ENCODE measurements around the gene TRIP12. TPM values are rescaled to one million over a fixed set of nuclear protein-coding genes. Genes with fewer than 3 reads are reported as not detected.
A peak's percentile ranks its signal among the peaks of the same experiment; 100 is the strongest.
"Not testable (repeated sequence)": the region's sequence is repeated elsewhere in the genome, so short reads cannot be mapped to it uniquely, and the experiment has no call there.

Gene TRIP12
- total RNA-seq, 2 experiments from 2014 or later: 232 to 296 TPM

- Mint-ChIP-seq H3K4me1 (peaks cover 25% of the 10 kb centered on the region), H3K36me3 (ENCODE audit: low read depth) (peaks cover 46% of the 10 kb centered on the region), H3K9me3 (no peaks in the 10 kb centered on the region), H3K27me3 (no peaks in the 10 kb centered on the region), H3K4me3 (no peak overlapping the region), H3K27ac (no peak overlapping the region)
- CTCF ChIA-PET: interaction anchor here (0.7 kb wide), 1 partner anchor 15 kb away, joined by 4 read pairs; no protein-coding TSS in a partner anchor
- no peak for DNase-seq
- POLR2A ChIA-PET: no interaction called here
Observed at GRCh38 chr2:229857634-229858033, 64.2 kb downstream of the TRIP12 start.

GRCh38 chr2:229856413-229856812, 65.4 kb downstream of the TRIP12 start:
- Mint-ChIP-seq H3K27ac (no peak overlapping the region), H3K9me3 (no peaks in the 10 kb centered on the region), H3K4me1 (peaks cover 33% of the 10 kb centered on the region), H3K36me3 (ENCODE audit: low read depth) (peaks cover 53% of the 10 kb centered on the region), H3K4me3 (no peak overlapping the region), H3K27me3 (no peaks in the 10 kb centered on the region)
- ChIA-PET POLR2A (no interaction called here), CTCF (interaction anchor here (0.7 kb wide), 1 partner anchor 49 kb away, joined by 3 read pairs; no protein-coding TSS in a partner anchor)
- DNase-seq: no peak

- Mint-ChIP-seq H3K4me1 (peaks cover 39% of the 10 kb centered on the region), H3K27me3 (no peaks in the 10 kb centered on the region), H3K36me3 (ENCODE audit: low read depth) (peaks cover 58% of the 10 kb centered on the region), H3K4me3 (no peak overlapping the region), H3K27ac (no peak overlapping the region), H3K9me3 (no peaks in the 10 kb centered on the region)
- POLR2A ChIA-PET: no interaction called here
- CTCF ChIA-PET: interaction anchor here (0.9 to 1.6 kb wide), 2 partner anchors 12 to 23 kb away, joined by 4 to 5 read pairs; no protein-coding TSS in a partner anchor
- no peak for DNase-seq
Observed at GRCh38 chr2:229855116-229855515, 66.7 kb downstream of the TRIP12 start.

GRCh38 chr2:229852565-229852964, 69.2 kb downstream of the TRIP12 start:
- H3K4me3 Mint-ChIP-seq: no peak overlapping the region
- ChIA-PET CTCF (interaction anchor here (0.9 to 1.2 kb wide), 3 partner anchors 14 to 22 kb away, joined by 3 to 4 read pairs (median 3); no protein-coding TSS in a partner anchor), POLR2A (interaction anchor here (0.8 kb wide), 1 partner anchor 12 kb away, joined by 4 read pairs; no protein-coding TSS in a partner anchor)
- H3K27ac Mint-ChIP-seq: peak overlapping the region; percentile 60
- no peaks in the 10 kb centered on the region for H3K9me3 Mint-ChIP-seq
- H3K4me1 Mint-ChIP-seq: peaks cover 55% of the 10 kb centered on the region
- H3K36me3 Mint-ChIP-seq (ENCODE audit: low read depth): peaks cover 52% of the 10 kb centered on the region
- H3K27me3 Mint-ChIP-seq: no peaks in the 10 kb centered on the region
- DNase-seq: peak; percentile 55

DNA sequence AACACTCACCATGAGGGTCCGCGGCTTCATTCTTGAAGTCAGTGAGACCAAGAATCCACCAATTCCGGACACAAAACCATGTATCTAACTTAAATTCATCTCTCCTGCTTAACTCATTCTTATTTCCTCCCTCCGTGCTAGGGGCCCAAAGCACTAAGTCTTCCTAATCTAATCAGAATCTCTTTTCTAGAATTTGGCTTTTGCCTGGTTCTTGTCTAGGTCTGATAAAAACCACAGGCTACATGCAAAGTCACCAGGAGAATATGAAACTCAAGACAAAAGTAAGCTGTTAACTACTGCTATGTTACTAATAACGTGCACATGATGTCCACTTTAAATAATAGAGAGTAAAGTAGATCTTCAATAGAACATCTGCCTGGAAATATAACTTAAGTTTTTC, 69.9 kb downstream of the TRIP12 start:
- Mint-ChIP-seq H3K36me3 (ENCODE audit: low read depth) (peaks cover 55% of the 10 kb centered on the region), H3K4me1 (peaks cover 55% of the 10 kb centered on the region), H3K9me3 (no peaks in the 10 kb centered on the region), H3K27me3 (no peaks in the 10 kb centered on the region), H3K27ac (peak overlapping the region; percentile 77), H3K4me3 (no peak overlapping the region)
- CTCF ChIA-PET: interaction anchor here (0.9 to 1.6 kb wide), 4 partner anchors 13 to 22 kb away, joined by 3 to 4 read pairs (median 3); no protein-coding TSS in a partner anchor
- POLR2A ChIA-PET: interaction anchor here (0.8 kb wide), 1 partner anchor 12 kb away, joined by 4 read pairs; no protein-coding TSS in a partner anchor
- no peak for DNase-seq

DNA sequence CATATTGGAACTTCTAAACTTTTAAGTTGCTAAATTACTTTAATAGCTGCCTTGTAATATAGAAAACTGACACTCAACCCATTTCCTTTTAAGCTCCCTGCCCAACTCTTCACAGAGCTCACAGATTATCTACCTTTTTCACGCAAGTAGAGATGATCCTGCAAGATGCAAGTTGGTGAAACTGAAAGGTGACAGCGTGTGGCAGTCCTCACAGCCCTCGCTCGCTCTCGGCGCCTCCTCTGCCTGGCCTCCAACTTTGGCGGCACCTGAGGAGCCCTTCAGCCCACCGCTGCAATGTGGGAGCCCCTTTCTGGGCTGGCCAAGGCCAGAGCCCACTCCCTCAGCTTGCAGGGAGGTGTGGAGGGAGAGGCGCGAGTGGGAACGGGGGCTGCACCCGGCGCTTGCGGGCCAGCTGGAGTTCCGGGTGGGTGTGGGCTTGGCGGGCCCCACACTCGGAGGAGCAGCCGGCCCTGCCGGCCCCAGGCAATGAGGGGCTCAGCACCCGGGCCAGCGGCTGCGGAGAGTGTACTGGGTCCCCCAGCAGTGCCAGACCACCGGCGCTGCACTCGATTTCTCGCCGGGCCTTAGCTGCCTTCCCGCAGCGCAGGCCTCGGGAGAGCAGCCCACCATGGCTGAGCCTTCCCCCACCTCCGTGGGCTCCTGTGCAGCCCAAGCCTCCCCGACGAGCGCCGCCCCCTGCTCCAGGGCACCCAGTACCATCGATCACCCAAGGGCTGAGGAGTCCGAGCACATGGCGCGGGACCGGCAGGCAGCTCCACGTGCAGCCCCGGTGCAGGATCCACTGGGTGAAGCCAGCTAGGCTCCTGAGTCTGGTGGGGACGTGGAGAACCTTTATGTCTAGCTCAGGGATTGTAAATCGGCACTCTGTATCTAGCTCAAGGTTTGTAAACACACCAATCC, 71.2 kb downstream of the TRIP12 start:
- peak overlapping the region; percentile 61 for H3K27ac Mint-ChIP-seq

DNA sequence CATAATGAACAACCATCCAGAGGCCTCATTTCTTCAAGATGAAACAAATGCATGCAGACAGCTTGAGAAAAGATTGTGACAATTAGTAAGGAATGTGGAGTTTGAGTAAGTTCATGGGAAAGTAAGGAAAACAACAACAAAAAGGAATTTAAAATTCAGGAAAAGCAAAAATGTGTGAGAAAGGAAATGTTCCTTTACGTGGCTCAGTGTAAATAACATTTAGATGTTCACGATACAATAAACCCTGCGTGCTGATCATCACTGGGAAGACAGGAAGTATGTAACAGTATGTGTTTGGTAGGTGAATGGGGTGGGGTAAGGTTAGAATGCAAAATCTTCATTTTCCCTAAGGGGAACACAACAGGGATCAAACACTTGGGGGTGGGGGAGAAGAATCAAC, 72.7 kb downstream of the TRIP12 start:
- no peaks in the 10 kb centered on the region for H3K9me3 Mint-ChIP-seq
- peak overlapping the region; percentile 72 for H3K27ac Mint-ChIP-seq
- peaks cover 56% of the 10 kb centered on the region for H3K4me1 Mint-ChIP-seq
- DNase-seq: no peak
- H3K4me3 Mint-ChIP-seq: no peak overlapping the region
- H3K36me3 Mint-ChIP-seq (ENCODE audit: low read depth): peaks cover 51% of the 10 kb centered on the region
- H3K27me3 Mint-ChIP-seq: no peaks in the 10 kb centered on the region
- CTCF ChIA-PET: interaction anchor here (1.2 kb wide), 1 partner anchor 27 kb away, joined by 3 read pairs; no protein-coding TSS in a partner anchor
- POLR2A ChIA-PET: no interaction called here

More for the DNA sequence above, 71.2 kb downstream of the TRIP12 start:
- Mint-ChIP-seq H3K36me3 (ENCODE audit: low read depth) (peaks cover 51% of the 10 kb centered on the region), H3K4me1 (peaks cover 54% of the 10 kb centered on the region)
- DNase-seq, H3K4me3 Mint-ChIP-seq, POLR2A ChIA-PET, H3K27me3 Mint-ChIP-seq, H3K9me3 Mint-ChIP-seq: not testable (repeated sequence)
- CTCF ChIA-PET: interaction anchor here (1.6 kb wide), 1 partner anchor 14 kb away, joined by 3 read pairs; no protein-coding TSS in a partner anchor

DNA sequence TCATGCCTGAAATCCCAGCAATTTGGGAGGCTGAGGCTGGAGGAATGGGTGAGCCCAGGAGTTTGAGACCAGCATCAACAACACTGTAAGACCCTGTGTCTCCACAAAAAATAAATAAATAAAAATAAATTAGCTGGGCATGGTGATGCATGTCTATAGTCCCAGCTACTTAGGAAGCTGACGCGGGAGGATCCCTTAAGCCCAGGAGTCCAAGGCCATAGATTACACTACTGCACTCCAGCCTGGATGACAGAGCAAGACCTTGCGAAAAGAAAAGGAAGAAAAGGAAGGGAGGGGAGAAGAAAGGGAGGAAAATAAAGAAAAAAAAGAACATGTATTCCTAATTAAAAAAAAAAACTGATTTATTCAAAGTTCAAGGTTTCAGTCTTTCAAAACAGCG, 78.2 kb downstream of the TRIP12 start:
- ChIA-PET CTCF (no interaction called here), POLR2A (interaction anchor here (0.6 kb wide), 1 partner anchor 751 kb away, joined by 3 read pairs; no protein-coding TSS in a partner anchor)
- Mint-ChIP-seq H3K36me3 (ENCODE audit: low read depth) (peaks cover 46% of the 10 kb centered on the region), H3K27ac (no peak overlapping the region), H3K9me3 (no peaks in the 10 kb centered on the region), H3K4me3 (no peak overlapping the region), H3K27me3 (no peaks in the 10 kb centered on the region), H3K4me1 (peaks cover 22% of the 10 kb centered on the region)
- no peak for DNase-seq

DNA sequence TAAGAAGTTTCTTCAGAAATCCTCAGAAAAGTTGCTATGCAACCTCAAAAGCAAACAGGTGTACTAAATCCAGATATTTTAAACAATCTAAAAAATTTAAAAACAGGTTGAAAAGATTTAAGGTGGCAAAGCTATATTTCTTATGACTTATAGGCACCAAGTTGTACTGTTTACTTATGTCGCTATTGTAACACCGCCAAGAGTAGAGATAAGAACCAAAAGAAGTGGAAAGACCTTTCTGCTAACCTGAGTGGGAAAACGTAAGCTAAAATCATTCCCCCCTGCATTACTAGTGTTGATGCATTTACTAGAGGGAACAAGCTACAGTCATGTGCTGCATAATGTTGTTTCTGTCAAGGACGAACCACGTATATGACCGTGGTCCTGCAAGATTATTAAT, 83.1 kb downstream of the TRIP12 start:
- Mint-ChIP-seq H3K9me3 (no peaks in the 10 kb centered on the region), H3K36me3 (ENCODE audit: low read depth) (peaks cover 45% of the 10 kb centered on the region), H3K27me3 (no peaks in the 10 kb centered on the region), H3K4me1 (peaks cover 43% of the 10 kb centered on the region), H3K27ac (no peak overlapping the region), H3K4me3 (no peak overlapping the region)
- ChIA-PET POLR2A (no interaction called here), CTCF (interaction anchor here (0.5 to 1.2 kb wide), 2 partner anchors 13 to 39 kb away, joined by 4 to 5 read pairs; no protein-coding TSS in a partner anchor)
- no peak for DNase-seq

DNA sequence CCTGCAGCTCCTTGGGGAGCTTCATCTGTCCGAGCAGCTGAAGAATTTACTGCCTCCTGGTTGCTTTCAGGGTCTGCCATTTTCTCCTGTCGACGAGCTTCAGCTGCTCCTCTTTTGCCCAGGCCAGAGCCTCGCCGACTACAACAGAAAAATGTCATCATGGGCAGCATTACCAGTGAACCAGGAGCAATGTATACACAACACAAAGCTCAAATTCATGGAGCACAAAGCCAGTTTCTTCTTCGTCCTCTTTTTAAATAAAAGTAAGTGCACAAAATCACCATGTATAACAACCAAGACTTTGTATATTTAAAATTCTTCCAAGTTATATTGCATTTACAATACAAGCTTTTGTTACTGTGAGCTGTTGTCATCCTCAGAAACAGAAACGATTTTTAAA, 85.0 kb downstream of the TRIP12 start:
- H3K27ac Mint-ChIP-seq: peak overlapping the region; percentile 62
- ChIA-PET POLR2A (no interaction called here), CTCF (interaction anchor here (0.6 to 2.3 kb wide), 8 partner anchors 8 to 95 kb away, joined by 3 to 5 read pairs (median 4); no protein-coding TSS in a partner anchor)
- peaks cover 47% of the 10 kb centered on the region for H3K36me3 Mint-ChIP-seq (ENCODE audit: low read depth)
- H3K27me3 Mint-ChIP-seq: no peaks in the 10 kb centered on the region
- H3K4me3 Mint-ChIP-seq: no peak overlapping the region
- H3K4me1 Mint-ChIP-seq: peaks cover 54% of the 10 kb centered on the region
- DNase-seq: no peak
- no peaks in the 10 kb centered on the region for H3K9me3 Mint-ChIP-seq

DNA sequence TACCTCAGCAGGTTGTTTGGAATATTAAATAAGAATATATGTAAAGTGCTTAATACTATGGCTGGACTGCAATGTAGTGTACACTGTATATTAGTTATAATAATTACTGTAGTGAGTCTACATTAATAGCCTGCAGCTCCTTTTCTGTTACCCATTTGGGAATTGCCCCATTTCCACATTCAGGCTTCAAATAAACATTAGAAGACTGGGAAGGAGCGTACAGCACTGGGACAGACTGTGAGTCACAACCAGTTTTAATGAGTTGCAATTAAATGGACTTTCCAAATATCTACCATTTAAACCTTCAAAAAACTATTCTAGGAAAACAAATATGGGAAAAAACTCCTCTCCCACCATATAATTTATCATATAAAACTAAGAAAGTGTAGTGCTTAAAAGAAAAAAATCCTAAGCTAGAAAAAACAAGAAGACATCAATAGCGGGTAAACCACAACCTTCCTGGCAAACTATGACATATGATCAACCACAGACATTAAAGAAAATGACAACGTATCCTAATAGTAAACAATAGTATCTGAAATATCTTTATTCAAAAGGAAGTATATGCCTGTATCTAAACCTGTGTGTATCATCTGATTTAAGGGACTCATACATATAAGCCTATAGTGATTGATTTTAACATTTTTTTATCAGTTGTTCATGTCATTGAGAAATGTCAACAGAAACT, 86.1 kb downstream of the TRIP12 start:
- H3K4me3 Mint-ChIP-seq: peak overlapping the region; percentile 7
- peaks cover 54% of the 10 kb centered on the region for H3K36me3 Mint-ChIP-seq (ENCODE audit: low read depth)
- ChIA-PET CTCF (interaction anchor here (0.6 to 2.3 kb wide), 7 partner anchors 8 to 1298 kb away, joined by 3 to 5 read pairs (median 3); no protein-coding TSS in a partner anchor), POLR2A (no interaction called here)
- peaks cover 60% of the 10 kb centered on the region for H3K4me1 Mint-ChIP-seq
- H3K27me3 Mint-ChIP-seq: no peaks in the 10 kb centered on the region
- peak; percentile 23 for DNase-seq
- H3K9me3 Mint-ChIP-seq: no peaks in the 10 kb centered on the region
- peak overlapping the region; percentile 60 for H3K27ac Mint-ChIP-seq

GRCh38 chr2:229834368-229834767, 87.4 kb downstream of the TRIP12 start:
- DNase-seq, POLR2A ChIA-PET, H3K9me3 Mint-ChIP-seq, H3K27me3 Mint-ChIP-seq, H3K4me3 Mint-ChIP-seq, H3K27ac Mint-ChIP-seq: not testable (repeated sequence)
- Mint-ChIP-seq H3K4me1 (peaks cover 61% of the 10 kb centered on the region), H3K36me3 (ENCODE audit: low read depth) (peaks cover 53% of the 10 kb centered on the region)
- CTCF ChIA-PET: interaction anchor here (0.6 to 2.3 kb wide), 7 partner anchors 10 to 116 kb away, joined by 3 to 6 read pairs (median 3); no protein-coding TSS in a partner anchor

All from activated CD4-positive, alpha-beta T cell treated with anti-CD3 and anti-CD28 coated beads, Interleukin-2, amount 10 ng/mL, durations not matched to agents 7 days and 5 days (primary cell).